ENCODE results near the gene TSPY3.
"Not testable (repeated sequence)": the region's sequence is repeated elsewhere in the genome, so short reads cannot be mapped to it uniquely, and the experiment has no call there.

TSPY3 gene
- 0 reads per million in 4 donors for total RNA-seq

- not testable (repeated sequence) for DNase-seq
These were observed at the start of gene TSPY3 for GRCh38 chrY:9398121-9398520. Gene TSPY3, plus strand, starts transcription at chrY:9398421. Its CDS starts 46 bp downstream, at chrY:9398467.

GRCh38 chrY:9357497-9357896, 40.7 kb upstream of the TSPY3 start, which contains the start of gene TSPY8:
Gene TSPY8, plus strand, starts transcription at chrY:9357797. Its CDS starts 46 bp downstream, at chrY:9357843.
- DNase-seq: not testable (repeated sequence)

GRCh38 chrY:9396527-9396926, 1.7 kb upstream of the TSPY3 start:
- peak in 2 of 5 donors; percentile 5 to 18 for DNase-seq
